GM18517 (cell line): ENCODE results near the gene NFIC.
"Not testable (repeated sequence)": the region's sequence is repeated elsewhere in the genome, so short reads cannot be mapped to it uniquely, and the experiment has no call there.

Experiments
- ATAC-seq: cut with Tn5 transposase; IDR thresholded peaks from one replicate; pipeline ENCODE4 v1.9.1; 2021; ENCODE audit warnings: mild to moderate bottlenecking, moderate library complexity; ENCODE audit not compliant: unreplicated experiment

Gene NFIC

DNA sequence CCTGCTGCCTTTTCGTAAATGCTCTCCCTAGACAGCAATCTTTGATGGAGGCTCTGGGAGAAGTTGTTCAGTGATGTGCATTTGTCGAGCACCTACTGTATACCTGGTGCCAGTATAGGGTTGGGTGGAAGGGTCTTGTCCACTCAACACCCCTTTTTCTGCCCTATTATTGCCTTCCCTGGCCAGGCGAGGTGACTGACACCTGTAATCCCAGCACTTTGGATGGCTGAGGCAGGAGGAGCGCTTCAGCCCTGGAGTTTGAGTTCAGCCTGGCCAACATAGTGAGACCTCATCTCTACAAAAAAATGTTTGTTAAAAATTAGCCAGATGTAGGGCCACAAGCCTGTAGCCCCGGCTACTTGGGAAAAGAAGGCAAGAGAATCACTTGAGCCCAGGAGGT is 49.3 kb downstream of the NFIC start:
- ATAC-seq, result no peak

DNA sequence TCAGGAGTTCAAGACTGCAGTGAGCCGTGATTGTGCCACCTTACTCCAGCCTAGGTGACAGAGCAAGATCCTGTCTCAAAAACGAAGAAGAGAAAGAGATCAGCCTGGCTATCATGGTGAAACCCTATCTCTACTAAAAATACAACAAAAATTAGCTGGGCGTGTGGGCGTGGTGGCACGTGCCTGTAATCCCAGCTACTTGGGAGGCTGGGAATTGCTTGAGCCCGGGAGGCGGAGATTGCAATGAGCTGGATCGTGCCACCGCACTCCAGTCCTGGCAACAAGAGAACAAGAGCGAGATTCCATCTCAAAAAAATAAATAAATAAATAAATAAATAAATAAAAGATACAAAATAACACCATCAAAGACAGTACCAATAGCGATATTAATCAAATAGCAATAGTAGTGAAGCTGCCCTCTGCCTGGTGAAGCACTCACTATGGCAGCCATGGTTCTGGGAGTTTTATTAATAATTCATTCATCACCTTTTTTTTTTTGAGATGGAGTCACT is 53.9 kb downstream of the NFIC start:
- ATAC-seq, result no peak

DNA sequence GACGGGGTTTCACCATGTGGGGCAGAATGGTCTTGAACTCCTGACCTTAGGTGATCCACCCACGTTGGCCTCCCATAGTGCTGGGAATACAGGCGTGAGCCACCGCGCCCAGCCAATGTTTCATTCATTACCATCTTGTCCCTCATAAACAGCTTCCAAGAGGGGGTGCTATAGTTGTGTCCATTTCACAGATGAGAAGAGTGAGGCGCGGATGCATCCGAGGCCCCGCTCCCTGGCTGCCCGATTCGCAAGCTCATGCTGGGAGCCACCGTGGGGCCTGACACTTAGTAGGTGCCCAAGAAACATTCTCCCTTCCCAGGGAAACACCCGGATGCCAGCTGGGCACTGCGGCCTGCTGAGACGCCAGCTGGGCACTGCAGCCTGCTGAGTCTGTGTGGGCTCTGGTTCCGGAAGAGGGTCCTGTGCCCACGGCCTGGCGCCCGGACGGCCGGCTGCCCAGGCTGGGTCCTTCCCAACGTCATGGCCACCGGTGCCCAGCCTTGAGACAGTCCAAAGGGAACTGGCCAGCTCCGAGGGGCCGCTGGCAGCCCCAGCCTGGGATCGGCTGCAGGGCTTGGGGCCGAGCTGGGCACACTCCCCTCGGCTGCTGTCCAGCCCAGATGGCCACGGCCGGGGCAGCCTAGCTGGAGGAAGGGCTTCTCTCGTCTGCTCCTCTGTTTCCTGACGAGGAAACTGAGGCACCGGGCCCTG is 54.7 kb downstream of the NFIC start:
- ATAC-seq, result no peak

DNA sequence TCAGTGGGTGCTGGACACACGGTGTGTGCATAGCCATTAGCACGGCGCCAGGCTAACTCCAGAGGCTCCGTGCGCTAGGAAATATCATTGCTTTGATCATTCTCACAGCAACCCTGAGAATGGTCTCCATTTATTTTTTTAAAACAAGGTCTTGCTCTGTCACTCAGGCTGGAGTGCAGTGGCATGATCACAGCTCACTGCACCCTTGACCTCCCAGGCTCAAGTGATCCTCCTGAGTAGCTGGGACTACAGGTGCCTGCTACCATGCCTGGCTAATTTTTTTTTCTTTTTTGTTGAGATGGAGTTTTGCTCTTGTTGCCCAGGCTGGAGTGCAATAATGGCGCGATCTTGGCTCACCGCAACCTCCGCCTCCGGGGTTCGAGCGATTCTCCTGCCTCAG is 55.3 kb downstream of the NFIC start:
- ATAC-seq, result not testable (repeated sequence)

DNA sequence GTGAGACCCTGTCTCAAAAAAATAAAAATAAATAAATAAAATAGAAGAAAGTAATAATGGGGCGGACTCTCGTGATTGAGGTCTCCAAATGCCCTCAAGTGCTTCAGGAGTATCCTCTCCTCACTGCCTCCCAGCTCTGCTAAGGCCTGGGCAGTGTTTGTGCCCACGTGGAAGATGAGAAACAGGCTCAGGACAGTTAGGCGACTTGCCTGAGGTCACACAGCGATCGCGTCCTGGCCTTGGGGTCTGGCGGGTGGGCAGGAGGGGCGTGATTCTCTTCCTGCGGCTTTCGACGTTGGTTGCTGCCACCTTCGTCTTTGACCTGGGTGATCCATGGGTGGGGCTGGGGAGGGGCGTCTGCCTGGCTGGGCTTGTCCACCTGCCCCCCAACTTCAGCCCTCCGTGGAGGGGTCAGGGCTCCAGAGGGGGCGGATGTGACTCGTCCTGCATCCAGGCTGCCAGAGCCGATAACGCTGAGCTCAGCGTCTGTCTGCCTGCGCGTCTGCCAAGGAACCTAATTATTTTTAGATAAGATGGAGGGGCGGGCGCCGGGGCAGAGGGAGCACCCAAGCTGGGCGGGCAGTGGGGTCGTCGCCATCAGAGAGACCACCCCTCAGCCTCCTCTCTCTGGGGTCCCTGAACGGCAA is 56.9 kb downstream of the NFIC start:
- no peak for ATAC-seq

DNA sequence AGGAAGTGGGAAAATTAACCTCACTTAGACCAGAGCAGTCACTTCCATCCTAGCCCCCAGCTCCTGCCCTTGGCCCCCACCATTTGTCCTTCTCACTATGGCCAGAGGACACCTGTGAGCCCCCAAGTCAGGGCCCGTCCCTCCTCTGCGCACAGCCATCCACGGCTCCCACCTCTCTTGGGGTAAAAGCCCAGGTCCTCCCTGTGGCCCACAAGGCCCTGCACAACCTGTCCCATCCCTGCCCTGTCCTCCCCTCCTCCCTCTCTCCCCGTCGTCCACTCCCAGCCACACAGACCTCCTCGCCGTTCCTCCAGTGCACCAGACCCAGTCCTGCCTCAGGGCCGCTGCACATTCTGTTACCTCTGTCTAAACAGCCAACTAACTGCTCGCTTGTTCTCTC is 60.0 kb downstream of the NFIC start:
- no peak for ATAC-seq

DNA sequence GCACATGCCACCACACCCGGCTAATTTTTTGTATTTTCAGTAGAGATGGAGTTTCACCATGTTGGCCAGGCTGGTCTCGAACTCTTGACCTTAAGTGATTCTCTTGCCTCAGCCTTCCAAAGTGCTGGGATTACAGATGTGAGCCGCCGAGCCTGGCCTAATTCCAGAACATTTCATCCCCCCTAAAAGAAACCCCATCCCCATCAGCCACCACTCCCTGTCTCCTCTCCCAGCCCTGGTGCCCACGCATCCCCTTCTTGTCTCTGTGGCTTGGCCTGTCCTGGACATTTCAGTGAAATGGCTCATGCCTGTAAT is 63.9 kb downstream of the NFIC start:
- not testable (repeated sequence) for ATAC-seq

DNA sequence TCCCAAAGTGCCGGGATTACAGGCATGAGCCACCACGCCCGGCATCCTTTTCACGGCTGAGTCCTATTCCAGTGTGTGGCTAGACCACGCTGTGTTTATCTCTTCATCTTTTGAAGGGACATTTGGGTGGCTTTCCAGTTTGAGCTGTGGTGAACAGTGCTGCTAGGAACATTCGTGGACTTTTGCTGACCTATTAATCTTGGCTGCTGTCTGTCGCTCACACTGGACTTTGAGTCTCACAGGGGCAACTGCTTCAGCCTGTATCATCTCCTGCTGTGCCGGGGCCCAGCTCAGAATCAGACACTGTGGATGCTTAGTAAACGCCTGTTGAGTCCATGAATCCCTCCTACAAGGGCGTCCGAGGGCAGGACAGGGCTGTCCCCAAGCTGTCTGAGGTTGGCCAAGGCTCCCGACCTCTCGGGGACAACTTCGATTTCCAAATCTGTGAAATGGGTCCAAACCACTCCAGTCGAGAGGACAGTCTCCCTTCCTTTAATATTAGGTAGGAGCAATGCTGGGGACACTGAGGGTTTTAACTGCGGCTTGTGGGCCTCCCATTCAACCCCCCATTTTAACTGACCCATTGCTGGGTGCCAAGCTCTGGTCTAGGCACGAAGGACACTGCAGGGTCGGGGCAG is 65.5 kb downstream of the NFIC start:
- ATAC-seq, result no peak

DNA sequence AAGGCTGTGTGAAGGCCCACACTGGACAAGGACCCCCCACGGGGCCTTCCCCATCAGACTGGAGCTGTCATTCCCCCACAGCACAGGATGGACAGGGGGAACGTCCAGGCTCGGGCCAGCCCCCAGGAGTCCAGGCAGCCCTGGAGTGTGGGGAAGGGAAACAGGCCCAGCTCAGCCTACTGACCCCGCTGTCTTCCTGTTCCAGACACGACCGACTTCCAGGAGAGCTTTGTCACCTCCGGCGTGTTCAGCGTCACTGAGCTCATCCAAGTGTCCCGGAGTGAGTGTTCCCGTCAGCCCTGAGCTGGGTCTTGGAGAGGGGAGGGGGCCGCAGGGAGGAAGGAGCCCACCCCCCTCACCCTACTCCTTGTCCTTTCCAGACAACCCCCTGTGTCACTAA is 66.9 kb downstream of the NFIC start:
- ATAC-seq, result no peak

DNA sequence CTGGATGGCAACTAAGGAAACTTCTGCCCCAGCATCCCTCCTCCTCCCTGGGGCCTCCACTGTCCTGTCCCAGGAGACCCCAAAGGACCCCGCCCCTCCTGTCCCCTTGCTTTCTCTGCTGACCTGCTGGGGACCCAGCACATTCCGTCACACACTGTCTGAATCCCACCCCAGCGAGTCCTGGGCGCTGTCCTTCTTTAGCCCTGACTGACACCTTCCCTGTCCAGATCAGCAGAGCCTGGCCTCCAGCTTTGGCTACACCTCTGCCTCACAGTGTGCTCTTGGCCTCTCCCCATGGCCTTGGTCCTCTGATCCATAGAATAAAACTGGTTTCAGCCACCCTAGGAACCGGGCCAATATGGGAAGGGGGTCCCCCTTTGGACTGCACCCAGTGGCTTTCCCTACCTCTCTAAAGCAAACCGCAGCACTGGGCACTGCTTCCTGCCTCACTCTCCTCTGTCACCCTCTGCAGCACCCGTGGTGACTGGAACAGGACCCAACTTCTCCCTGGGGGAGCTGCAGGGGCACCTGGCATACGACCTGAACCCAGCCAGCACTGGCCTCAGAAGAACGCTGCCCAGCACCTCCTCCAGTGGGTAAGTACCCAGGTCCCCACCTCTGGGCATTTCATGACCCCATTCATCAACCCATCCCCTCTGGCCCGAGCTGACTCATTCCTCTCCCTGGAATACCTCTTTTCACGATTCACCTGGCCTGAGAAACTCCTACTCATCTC is 67.6 kb downstream of the NFIC start:
- no peak for ATAC-seq

DNA sequence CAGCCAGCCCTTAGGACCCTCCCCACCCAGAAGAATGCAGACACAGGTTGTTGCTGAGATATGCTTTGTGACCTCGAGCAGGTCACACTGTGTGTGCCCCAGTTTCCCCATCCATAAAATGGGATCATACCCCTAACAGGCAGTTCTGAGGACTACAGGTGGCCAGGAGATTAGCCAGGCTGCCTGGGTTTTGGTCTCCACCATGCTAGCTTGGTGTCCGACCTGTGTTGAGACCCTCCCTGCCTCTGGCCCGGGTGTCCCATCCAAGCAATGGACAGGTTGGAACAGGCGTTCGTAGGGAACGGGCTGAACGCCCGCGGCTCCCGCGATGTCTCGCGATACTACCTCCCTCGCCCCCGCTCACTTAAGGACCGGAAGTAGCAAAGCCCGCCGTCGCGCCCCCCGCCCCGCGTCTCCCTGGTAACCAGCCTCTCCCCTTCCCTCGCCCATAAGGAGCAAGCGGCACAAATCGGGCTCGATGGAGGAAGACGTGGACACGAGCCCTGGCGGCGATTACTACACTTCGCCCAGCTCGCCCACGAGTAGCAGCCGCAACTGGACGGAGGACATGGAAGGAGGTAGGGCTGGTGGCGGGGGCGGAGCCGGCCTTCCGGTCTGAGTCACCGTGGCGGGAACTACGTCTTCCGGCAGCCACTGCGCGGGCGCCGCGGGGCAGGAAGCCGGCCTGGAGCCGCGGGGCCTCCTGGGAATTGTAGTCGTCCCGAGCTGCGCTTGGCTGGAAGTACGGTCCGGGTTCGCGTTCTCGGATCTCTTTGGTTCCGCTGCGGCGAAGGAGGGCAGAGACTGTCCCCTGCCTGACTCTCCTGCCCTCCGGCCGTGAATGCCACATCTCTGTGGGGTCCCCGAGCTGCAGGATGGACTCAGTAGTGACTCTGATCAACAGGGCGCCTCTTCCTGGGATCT is 68.5 kb downstream of the NFIC start:
- peak; percentile 78 for ATAC-seq

DNA sequence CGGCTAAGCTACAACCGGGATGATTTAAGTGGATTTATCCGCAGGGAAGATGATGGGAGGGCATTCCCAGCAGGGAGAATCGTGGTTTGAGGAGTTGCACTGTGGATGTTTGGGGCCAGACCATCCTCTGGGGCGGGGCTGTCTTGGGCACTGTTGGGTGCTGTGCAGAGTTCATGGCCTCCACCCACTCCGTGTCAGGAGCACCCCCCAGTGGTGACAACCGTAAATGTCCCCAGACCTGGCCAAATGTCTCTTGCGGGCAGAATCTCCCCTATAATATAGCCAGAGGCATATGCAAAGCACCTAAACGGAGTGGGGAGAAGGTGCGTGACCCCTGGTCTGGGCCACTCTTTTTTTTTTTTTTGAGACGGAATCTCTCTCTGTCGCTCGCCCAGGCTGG is 73.7 kb downstream of the NFIC start:
- ATAC-seq, result no peak

DNA sequence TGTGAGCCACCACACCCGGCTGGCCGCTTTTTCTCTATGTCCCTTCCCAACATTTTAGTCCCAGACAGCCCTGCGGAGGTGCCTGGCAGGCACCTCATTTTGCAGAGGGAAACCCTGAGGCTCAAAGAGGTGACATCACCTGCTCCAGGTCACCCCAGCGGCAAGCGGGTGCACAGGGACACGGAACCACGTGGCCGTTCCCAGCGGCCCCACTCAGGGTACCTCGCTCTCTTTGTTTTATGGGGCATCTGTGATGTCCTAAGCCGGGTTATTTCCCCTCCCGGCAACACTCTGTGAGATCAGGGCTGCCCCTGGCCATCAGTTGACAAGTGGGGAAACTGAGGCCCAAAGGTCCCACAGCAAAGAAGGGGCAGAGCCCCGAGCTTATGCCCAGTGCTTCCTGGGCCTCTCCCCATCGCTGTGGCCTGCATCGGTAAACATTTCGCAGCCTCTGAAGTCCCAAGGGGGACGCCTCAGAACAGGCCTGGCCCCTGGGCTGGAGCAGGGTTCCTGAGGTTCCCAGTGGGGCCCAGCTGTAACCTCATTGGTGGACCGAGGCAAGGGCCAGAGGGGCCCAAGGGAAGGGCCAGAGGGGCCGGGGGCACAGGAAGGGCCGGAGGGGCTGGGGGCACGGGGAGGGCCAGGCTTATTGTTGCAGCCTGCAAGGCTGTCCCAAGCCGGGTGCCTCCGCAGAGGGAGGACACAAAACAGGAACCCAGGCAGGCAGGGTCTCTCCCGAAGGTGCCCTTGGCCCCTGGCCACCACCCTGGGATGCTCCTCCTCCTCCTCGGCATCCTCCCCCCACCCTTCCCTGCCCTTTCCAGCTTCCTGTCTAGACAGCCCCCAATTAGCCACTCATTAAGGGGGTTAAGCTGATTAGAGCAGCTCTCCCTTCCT is 75.0 kb downstream of the NFIC start:
- no peak for ATAC-seq

DNA sequence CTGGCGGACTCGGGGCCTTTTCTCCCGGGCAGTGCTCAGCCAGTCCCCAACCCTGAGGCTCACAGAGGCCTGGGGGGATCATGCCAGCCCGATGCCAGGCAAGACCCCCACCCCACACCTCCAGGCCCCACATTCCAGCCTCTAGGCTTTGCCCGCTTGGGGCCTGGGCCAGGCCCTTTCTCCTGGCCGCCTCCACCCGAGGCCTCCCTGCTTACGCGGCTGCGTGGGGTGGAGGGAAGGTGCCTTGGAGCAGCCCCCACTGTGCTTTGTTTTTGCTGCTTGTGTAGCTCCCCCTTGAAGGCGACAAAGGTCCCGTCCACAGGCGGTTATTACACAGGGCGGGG is 75.6 kb downstream of the NFIC start:
- no peak for ATAC-seq

DNA sequence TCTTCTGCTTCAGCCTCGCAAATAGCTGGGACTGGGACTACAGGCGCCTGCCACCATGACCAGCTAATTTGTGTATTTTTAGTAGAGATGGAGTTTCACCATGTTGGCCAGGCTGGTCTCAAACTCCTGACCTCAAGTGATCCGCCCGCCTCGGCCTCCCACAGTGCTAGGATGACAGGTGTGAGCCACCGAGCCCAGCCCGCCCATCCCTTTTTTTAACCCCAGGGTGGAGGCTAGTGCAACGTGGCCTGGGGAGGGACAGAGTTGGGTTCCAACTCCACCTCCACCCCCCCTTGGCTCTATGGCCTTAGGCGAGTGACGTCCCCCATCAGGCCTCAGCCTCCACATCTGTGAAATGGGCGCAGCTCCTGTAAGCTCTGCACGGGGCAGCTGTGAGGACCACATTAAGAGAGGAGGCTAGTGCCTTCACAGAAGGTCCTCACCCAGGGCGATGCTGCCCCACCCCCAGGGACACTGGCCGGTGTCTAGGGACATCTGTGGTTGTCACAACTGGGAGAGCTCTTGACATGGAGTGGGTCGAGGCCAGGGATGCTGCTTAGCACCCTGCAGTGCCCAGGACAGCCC is 76.2 kb downstream of the NFIC start:
- no peak for ATAC-seq

DNA sequence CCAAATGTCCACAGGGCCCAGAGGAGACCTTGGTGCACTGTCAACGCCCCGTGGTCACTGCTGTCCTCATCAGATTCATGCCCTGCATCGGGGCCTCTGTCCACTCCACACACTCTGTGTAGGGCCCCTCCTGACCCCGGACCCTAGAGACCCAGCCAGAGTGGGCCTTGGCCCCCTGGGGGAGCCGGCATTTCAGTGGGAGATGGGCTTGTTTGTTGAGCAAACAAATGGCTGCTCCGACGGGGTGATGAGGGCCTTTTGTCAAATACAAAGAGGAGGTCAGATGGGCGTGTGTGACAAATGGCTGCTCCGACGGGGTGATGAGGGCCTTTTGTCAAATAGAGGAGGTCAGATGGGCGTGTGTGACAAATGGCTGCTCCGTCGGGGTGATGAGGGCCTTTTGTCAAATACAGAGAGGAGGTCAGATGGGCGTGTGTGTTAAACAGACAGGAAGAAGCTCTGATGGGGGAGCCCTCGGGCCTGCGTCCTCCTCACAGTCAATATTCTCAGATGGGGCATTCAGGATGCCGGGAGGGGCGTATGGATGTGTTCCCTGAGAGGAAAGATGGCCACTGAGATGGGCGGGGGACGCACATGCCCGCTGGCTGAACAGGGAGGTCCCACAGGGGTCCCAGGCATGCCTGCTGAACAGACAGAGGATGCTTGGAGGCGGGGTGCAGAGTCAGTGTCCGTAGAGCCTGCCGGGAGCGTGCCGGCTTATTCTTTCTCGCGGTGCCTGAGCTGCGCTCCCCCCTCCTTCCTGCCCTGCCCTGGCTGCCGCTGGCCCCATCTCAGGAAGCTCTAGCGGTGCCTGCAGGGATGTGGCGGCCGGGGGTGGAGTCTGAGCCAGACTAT is 77.7 kb downstream of the NFIC start:
- no peak for ATAC-seq

DNA sequence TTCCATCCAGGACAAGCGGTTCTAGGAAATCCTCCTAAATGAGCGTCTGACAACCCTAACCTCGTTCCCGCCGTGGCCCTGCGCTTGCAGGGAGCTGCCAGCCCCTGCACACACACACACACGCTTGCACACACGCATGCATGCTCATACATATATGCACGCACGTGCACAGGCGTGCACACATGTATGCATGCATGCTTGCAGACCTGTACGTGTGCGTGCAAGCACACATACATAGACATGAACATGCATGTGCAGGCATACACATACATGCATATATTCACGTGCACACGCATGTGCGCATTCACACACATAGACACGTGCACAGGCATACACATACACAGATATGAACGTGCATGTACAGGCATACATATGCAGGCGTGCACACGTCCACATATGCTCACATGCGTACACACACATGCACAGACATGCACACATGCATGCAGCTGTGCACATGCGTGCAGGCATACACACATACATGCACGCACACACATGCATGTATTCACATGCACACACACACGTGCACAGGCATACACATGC is 78.4 kb downstream of the NFIC start:
- ATAC-seq, result no peak

DNA sequence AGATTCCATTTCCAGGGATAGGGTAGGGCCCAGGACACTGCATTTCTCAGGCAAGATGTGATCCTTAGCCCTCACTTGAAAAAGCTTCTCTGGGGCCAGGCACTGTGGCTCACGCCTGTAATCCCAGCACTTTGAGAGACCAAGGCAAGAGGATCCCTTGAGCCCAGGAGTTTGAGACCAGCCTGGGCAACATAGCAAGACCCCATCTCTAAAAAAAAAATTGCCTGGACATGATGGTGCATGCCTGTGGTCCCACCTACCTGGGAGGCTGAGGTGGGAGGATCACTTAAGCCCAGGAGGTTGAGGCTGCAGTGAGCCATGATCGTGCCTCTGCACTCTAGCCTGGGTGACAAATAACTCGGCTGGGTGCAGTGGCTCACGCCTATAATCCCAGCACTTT is 80.3 kb downstream of the NFIC start:
- not testable (repeated sequence) for ATAC-seq
